NCI-H146 treated with DMSO at 0.1 percent for 48 hours (cell line): ENCODE measurements around the gene TBX1.

Experiments
- DNase-seq: peaks from one replicate; lab custom pipeline; 2025; ENCODE audit not compliant: unreplicated experiment; lab: John Stamatoyannopoulos, UW

The TBX1 gene

DNA sequence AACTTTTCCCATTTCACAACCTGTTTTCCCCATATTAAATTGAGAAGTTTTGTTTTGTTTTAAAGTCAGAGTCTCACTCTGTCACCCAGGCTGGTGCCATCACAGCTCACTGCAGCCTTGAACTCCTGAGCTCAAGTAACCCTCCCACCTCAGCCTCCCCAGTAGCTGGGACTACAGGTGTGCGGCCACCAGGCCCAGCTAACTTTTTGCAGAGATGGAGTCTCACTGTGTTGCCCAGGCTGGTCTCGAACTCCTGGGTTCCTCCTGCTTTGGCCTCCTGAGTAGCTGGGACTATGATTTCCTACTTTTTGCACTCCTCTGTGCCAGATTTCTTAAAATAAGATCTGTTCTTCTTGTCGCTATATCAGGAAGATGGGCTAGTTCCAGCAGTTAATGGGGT is 49.2 kb downstream of the TBX1 start:
- DNase-seq: no peak

DNA sequence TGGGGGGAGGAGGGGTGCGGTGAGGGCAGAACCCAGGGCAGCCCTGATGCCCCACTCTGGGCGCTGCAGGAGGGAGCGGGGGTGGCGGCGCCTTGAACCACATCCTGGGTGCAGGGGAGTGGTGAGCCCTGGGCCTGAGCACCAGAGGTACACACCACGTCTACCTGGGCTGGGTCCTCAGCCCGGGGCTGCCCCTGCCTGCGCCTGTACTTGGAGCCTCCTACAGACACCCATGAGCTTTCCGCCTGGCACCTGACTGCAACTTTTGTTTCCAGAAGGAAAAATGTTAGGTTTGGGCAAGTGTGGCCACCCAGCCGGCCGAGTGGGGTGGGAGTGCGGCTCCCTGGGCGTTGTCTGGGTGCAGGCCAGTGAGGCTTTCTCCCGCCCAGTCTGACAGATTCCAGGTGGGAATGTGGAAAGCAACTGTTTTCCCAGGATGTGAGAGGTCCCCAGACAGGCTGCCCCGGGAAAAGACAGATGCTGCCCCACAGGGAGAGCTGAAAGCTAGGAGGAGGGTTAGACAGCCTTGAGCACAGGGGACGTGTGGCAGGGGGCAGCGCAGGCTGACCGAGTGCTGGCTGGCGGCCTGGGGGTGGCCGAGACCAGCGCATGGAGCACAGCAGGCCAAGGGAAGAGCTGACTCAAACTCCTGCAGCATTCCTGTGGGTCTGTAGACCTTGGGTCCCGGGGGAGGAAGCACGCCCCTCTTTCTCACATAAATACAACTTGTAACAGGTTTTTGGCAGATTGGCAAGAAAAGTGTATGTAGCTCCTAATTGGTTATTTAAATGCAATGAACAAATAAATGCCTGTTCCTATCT is 50.0 kb downstream of the TBX1 start:
- DNase-seq: no peak

DNA sequence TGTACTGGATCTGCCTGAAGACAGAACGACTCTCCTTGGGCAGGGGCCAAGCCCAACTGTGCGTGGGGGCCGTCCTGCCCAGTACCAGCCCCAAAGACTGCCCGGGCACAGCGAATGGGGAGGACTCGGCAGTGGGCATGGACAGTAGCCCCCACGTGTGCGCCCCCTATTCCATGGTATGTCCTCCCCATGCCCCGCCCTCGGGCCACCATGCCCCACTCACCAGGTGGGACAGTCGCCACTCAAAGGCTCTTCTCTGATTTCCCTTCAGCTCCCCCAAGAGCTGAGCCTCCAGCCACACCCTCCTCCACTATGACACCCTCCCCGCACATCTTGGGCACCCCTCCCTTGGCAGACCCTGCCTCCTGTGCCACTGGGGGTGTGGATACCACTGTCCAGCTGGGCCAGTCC is 50.6 kb downstream of the TBX1 start:
- DNase-seq: no peak

DNA sequence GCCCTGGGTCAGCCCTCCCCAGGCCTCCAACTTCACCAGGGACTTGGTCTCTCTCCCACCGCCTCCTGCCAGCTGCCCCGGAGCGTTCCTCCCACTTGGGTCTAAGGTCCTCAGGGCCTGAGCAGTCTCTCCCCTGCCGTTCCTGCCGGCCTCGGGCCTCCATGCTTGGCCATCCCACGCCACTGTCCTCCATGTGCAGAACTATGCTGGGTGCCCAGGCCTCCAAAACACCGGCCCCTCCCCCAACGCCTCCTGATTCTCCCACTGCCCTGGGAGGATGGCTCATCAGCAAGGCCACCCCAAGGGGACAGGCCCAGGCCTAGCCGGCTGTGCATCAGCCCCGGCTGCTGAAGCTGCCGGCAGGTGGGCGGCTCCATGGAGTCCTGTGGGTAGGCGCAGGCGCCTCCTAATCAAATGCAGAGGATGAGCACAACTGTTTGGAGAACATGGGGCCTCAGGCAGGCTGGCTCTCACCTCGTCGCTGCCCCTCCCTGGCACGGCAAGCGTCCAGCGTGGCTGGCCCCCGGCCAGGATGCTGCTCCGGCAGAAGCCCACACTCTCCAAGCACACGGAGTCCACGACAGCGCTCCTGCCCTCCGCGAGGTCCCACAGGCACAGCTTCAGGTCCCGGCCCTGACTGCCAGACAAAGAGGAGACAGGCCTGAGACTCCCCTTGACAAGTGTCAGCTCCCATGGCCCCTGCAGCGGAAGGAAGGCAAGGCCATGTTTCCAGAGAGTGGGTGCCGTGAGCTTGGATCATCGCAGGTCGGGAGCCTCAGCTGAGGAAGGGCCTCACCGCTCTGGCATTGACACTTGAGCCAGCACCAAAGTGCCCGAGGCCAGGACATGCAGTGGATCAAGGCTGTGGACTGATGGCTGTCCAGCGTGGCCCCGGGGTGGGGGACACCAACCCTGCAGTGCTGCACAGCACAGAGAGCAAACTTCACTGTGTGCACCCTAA is 51.5 kb downstream of the TBX1 start:
- no peak for DNase-seq

DNA sequence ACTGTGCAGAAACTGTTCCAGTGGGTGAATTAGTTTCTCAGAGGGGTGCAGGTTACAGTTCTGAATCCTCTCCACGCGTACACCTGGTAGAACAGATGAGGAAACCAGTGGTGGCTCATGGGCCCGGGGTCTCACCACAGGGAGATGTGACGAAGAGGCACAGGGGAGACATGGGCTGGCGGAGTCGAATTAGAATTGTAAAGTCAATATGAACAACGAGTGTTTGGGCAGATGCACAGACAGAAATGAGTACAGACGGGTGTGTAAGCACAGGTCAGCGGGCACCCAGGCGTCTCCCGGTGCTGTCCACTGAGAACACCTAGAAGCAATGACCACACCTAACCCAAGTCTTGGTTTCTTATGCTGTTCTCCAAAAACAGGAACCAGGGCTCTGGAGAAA is 52.3 kb downstream of the TBX1 start:
- no peak for DNase-seq

DNA sequence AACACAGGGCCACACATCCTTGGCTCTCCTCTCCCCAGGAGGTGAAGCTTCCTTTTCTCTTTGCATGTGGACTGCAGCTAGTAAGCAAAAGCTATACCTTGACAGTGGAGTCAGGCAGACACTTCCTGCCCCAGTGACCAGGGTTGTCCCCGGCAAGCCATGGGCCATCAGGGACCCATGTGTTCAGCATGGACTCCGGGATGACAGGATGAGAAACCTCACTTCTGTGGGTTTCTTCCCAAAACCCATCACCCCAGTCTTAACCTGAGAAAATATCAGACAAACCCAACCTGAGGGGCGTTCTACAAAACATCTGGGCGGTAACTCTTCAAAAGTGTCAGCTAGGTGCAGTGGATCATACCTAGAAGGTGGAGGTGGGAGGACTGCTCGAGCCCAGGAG is 53.9 kb downstream of the TBX1 start:
- DNase-seq: no peak

DNA sequence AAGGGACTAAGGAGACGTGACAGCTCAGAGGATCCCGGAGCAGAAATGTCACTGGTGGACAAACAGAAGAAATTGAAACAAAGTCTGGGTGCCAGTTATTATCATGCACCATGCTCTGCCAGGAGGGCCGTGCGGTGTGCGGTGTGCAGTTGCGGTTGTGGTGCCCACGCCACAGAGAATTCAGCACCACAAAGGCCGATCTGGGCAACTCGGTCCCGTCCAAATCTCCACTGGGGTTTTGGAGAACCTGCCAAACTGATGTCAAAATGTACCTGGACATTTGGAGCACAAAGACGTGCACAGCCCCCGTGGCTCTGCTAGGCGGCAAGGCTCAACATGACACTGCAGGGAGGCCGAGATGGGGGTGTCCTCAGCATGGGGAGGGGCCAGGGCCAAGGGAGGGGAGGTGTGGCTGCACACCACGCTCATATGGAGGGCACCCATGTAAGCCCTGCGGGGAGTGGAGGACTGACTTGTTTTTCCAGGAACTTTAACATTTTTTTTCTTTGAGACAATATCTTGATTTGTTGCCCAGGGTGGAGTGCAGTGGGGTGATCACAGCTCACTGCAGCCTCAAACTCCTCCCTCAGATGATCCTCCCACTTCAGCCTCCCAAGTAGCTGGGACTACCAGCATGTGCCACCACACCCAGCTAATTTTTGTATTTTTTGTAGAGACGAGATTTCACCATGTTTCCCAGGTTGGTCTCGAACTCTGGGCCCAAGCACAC is 54.7 kb downstream of the TBX1 start:
- no peak for DNase-seq

DNA sequence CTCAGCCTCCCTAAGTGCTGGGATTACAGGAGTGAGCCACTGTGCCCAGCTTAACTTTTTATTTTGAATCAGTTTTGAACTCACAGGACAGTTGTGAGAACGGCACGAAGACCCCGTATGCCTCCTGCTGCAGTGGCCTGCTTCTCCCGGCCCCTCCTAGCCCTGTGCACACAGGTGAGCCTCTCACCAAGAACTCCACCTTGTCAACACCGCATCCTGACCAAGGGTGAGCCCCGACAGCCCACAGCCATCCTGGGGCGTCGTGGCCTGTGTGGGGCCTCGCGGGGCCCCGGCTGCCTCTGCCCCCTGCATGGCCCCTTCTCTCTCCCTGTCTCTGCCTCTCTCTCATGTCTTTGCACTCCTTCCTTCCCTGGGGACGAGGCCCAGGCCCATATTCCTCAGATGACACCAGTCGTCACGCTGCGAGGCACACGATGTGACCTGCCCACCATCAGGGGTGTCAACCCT is 55.3 kb downstream of the TBX1 start:
- no peak for DNase-seq

DNA sequence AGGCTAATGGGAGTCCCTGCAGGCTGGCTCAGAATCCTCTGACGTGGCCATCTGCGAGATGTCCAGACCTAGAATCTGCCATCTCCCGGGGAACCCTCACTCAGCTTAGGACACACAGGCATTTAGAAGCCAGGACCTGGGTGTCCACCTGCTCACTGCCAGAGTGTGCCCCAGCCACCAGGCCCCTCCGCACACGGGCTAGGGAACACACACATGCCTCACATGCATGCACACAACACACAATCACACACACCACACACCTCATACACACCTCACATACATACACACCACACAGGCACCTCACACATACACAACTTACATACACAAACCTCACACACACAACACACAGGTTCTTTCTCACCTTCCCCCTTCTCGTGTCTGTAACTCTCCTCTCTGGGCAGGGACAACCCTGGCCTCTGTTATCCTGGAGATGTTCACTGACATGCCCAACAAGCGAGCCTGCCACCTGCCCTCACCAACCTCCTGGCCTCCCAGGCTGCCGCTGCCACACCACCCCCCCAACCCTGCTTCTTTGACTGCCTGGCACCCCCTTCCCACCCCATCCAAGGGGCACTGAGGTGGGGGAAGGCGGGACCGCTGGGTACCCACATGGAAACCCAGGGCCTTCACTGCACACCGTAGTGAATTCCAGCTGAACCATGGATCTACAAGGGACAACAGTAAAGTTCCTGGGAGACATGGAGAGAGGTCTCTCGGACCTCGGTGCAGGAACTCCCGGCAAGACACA is 56.0 kb downstream of the TBX1 start:
- no peak for DNase-seq
